OCI-LY7 (cell line): ENCODE measurements around the gene VPS13D.

Source experiments
- EZH2phosphoT487 ChIP-seq: fragments of 200-600 bp; sonication (generic); IDR thresholded peaks from 2 replicates; pipeline ENCODE4 v1.6.1; 2018; ENCODE audit warnings: low read depth, borderline replicate concordance, mild to moderate bottlenecking, mixed run types, antibody characterized with exemption, low read length, moderate library complexity, mixed read lengths
- TF ChIP-seq, protein P1 (sequence below): fragments of 200-600 bp; sonication (generic); conservative IDR thresholded peaks from 2 replicates; pipeline ENCODE4 v1.5.1; 2014; ENCODE audit warnings: mild to moderate bottlenecking, antibody characterized with exemption, low read length, moderate library complexity, mixed read lengths

DNA sequence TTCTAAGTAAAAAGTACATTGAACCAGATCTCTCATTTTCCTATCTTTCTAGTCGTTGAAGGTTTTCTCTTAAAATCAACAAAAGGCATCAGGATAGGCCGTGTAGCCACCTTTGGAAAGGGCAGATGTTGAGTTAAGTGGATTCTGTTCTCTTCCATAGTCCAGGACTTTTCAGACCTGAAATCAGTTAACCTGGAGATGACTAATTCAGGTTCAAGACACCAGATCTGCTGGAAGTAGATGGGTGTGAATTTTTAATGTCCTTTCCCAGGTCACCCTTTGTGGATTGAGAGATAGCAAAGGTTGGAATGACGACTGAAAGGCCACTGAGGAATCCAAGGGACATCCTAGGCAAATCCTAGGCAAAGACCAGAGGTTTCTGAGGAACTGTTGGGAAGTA lies 215.4 kb downstream of the VPS13D start:
- TF ChIP-seq EZH2phosphoT487, result no peak
- TF ChIP-seq, protein P1, sequence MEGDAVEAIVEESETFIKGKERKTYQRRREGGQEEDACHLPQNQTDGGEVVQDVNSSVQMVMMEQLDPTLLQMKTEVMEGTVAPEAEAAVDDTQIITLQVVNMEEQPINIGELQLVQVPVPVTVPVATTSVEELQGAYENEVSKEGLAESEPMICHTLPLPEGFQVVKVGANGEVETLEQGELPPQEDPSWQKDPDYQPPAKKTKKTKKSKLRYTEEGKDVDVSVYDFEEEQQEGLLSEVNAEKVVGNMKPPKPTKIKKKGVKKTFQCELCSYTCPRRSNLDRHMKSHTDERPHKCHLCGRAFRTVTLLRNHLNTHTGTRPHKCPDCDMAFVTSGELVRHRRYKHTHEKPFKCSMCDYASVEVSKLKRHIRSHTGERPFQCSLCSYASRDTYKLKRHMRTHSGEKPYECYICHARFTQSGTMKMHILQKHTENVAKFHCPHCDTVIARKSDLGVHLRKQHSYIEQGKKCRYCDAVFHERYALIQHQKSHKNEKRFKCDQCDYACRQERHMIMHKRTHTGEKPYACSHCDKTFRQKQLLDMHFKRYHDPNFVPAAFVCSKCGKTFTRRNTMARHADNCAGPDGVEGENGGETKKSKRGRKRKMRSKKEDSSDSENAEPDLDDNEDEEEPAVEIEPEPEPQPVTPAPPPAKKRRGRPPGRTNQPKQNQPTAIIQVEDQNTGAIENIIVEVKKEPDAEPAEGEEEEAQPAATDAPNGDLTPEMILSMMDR, result no peak
